GM18511 (cell line): ENCODE results near the gene HNRNPH2.

ENCODE experiments used
- ATAC-seq: cut with Tn5 transposase; IDR thresholded peaks from one replicate; pipeline ENCODE4 v1.9.1; 2021; ENCODE audit warnings: mild to moderate bottlenecking, moderate library complexity; ENCODE audit not compliant: unreplicated experiment

Gene HNRNPH2

GRCh38 chrX:101407748-101408531, at the start of gene HNRNPH2, which contains the start of gene GLA:
Gene HNRNPH2, plus strand, starts transcription at chrX:101408222. Its CDS starts 3,767 bp downstream, at chrX:101411989.
Gene GLA, minus strand, starts transcription at chrX:101407925. Its CDS starts 22 bp downstream, at chrX:101407903.
- ATAC-seq, result peak; percentile 93

GRCh38 chrX:101359966-101360365, 48.1 kb upstream of the HNRNPH2 start:
- no peak for ATAC-seq

- ATAC-seq, result no peak
Observed at GRCh38 chrX:101360390-101360789, 47.6 kb upstream of the HNRNPH2 start.

DNA sequence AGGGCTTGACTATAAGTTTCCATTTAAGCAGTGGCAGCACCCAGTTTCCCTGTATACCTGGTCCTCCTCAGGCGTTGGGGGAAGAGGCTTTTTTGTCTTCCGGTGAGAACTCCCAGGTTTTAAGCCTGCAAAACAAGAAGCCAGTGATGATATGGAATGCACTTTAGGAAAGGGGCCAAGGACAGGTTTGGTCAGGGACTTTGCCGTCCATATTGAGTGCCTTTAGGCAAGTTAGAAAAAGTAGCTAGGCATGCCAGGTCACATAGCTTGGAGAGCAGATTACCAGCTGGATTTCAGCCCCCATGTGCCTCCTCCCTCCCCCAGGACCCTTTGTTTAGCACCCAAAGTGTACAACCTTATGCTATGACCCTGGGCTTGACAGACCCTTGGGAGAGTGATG, 45.9 kb upstream of the HNRNPH2 start:
- ATAC-seq, result no peak

DNA sequence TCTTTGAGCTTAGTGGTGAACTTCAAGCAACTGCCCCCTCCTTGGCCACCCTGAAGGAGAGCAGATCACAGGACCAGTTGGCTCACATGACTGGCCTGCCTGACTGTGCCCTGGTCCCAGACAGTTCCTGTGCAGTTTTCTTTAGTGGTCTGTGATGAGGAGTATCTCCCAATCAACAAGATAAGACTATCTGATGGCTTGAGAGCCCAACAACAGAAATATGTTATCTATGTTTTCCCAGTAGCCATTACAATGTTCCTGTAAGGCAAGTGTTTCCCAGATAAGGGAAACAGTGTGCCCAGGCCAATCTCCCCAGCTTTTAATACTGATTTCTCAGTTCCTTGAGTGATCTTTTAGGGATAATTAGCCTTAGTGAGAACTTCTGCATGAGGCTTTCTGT, 45.3 kb upstream of the HNRNPH2 start:
- ATAC-seq, result no peak

DNA sequence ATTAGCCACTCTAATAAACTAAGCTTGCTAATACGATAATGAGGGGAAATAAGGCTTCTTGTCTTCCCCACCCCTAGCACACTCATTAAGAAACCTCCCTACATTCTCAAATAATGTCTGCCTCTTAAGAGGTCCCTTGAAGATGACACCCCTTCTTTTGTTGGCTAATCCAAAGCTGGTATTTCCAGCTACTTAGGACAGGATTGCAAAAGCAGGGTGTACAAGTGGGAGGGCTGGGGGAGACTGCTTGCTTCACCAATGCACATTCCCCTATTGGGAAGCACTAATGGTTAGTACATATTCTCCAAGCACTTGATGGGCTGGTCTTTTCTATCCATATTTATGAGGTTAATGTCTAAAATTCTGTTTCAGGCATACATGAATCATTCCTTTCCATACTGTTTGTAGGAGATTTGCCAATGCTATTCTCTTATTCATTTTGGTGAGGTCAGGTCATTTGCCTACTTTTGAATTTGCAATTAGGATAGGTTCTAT, 42.7 kb upstream of the HNRNPH2 start:
- no peak for ATAC-seq

GRCh38 chrX:101368800-101369199, 39.2 kb upstream of the HNRNPH2 start:
- no peak for ATAC-seq

GRCh38 chrX:101369687-101370086, 38.3 kb upstream of the HNRNPH2 start:
- ATAC-seq, result no peak

DNA sequence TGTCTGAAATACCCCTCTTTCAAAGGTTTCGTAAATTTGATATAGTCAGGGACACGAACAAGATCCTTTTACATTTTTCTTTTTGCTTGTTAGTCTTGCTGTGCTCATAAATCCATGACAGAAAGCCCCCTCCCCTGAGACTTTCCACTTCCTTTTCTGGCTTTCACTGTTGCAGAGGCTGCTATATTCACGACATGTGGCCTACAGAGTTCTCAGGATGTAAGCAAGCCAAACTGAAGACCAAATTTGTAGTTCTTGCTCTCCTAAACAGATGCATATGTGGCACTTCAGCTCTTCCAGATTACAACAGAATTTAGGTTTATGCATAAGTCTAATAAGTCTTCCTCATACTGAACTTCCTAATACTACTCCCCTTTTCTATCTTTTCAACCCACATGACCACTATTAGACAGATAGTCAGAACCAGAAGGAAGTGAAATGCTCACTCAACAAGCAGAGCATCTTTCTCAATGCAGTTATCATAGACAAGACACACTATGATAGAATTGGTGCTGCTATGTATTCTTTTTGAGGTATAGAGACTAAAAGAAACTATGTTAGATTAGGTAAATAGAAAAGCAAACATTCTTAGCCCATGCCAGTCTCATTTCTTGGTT, 37.0 kb upstream of the HNRNPH2 start:
- peak; percentile 86 for ATAC-seq

- ATAC-seq, result no peak
Observed at GRCh38 chrX:101377547-101377946, 30.5 kb upstream of the HNRNPH2 start.

- ATAC-seq, result peak; percentile 71
Observed at GRCh38 chrX:101383679-101384205, 24.3 kb upstream of the HNRNPH2 start.

DNA sequence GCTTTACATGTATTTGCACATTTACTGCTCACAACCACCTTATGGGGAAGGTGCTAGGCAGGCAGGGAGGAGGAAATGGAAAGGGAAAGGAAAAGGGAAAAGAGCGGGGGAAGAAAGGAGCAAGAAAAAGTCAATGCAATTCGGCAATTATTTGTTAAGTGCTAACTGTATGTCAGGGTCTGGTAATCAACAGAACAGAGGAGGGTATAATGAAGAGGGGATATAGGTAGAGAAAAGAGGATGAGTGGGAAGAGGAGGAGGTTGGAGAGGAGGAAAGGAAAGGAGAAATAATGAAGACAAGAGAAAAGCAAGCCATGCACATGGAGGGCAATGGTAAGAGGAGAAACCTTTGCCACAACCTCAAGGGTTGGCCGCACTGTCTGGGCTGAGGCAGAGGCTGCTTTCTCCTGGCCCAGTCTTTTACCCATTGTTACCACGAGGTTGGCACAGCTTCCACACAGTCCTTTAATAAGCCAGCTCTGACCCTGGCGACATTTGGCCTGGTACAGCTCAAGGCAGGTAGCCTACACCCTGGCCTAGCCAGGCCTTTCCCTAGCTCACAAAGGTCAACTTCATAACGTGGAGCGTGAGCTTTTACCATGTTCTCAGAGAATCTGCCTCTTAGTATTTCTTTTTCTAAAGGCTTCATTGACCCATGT, 22.9 kb upstream of the HNRNPH2 start:
- ATAC-seq, result no peak

GRCh38 chrX:101385795-101386541, 22.1 kb upstream of the HNRNPH2 start, which contains the start of gene BTK:
Gene BTK, minus strand, starts transcription at chrX:101386191. Its CDS starts 10,907 bp downstream, at chrX:101375284.
- peak; percentile 70 for ATAC-seq

GRCh38 chrX:101386542-101386885, 21.5 kb upstream of the HNRNPH2 start:
- ATAC-seq, result no peak

GRCh38 chrX:101388604-101389003, 19.4 kb upstream of the HNRNPH2 start:
- ATAC-seq, result no peak

- peak; percentile 81 for ATAC-seq
Observed at GRCh38 chrX:101390664-101391525, 17.1 kb upstream of the HNRNPH2 start, which contains the start of gene RPL36A. Gene RPL36A, plus strand, starts transcription at chrX:101391011. Its CDS starts 33 bp downstream, at chrX:101391044.

GRCh38 chrX:101391831-101392230, 16.2 kb upstream of the HNRNPH2 start:
- no peak for ATAC-seq

DNA sequence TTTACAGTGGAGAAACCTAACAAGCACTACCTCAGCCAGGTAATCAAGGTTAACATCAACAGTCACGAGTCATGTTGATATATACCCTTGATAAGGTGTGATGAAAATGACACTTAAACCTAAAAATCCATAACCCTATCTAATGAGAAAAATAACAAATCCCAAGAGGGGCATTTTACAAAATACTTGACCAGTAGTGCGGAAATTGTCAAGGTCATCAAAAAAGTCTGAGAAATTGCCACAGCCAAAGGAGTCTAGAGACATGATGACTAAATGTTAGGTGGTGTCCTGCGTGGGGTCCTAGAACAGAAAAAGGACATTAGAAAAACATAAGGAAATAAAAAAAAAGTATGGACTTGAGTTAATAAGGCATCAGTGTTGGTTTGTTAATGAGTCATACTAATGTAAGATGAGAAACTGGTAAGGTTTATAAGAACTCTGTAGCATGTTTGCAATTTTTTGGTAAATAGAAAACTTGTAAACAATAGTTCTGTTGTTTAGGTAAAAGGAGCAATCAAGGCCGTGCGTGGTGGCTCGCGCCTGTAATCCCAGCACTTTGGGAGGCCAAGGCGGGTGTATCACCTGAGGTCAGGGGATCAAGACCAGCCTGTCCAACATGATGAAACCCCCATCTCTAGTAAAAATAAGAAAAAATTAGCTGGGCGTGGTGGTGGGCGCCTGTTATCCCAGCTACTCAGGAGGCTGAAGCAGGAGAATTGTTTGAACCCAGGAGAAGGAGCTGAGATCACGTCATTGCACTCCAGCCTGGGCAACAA, 14.3 kb upstream of the HNRNPH2 start:
- ATAC-seq, result no peak

GRCh38 chrX:101394372-101394771, 13.7 kb upstream of the HNRNPH2 start:
- ATAC-seq, result no peak
